GM18498 (cell line): ENCODE measurements around the gene SETD3.
A peak's percentile ranks its signal among the peaks of the same experiment; 100 is the strongest.

Source experiments
- ATAC-seq: cut with Tn5 transposase; IDR thresholded peaks from one replicate; pipeline ENCODE4 v1.9.1; 2021; ENCODE audit warnings: mild to moderate bottlenecking, moderate library complexity; ENCODE audit not compliant: unreplicated experiment

Gene SETD3

GRCh38 chr14:99401211-99401610 is 79.4 kb downstream of the SETD3 start:
- ATAC-seq: no peak

GRCh38 chr14:99397698-99398097 is 83.0 kb downstream of the SETD3 start:
- ATAC-seq: no peak

GRCh38 chr14:99395909-99396530 is 84.6 kb downstream of the SETD3 start:
- ATAC-seq: no peak

GRCh38 chr14:99394602-99395156 is 86.0 kb downstream of the SETD3 start:
- no peak for ATAC-seq

GRCh38 chr14:99393059-99393655 is 87.5 kb downstream of the SETD3 start:
- ATAC-seq: peak; percentile 70

GRCh38 chr14:99391671-99392070 is 89.0 kb downstream of the SETD3 start:
- no peak for ATAC-seq

GRCh38 chr14:99389174-99389826 is 91.4 kb downstream of the SETD3 start:
- no peak for ATAC-seq

- ATAC-seq: no peak
These were observed 92.4 kb downstream of the SETD3 start for GRCh38 chr14:99388286-99388685.

- no peak for ATAC-seq
These were observed 92.8 kb downstream of the SETD3 start for GRCh38 chr14:99387880-99388279.

GRCh38 chr14:99384450-99385417 is 95.9 kb downstream of the SETD3 start:
- ATAC-seq: no peak

GRCh38 chr14:99383472-99384449 is 96.9 kb downstream of the SETD3 start:
- ATAC-seq: no peak

GRCh38 chr14:99382781-99383471 is 97.7 kb downstream of the SETD3 start:
- no peak for ATAC-seq

- ATAC-seq: no peak
These were observed 98.6 kb downstream of the SETD3 start for GRCh38 chr14:99382071-99382470.

GRCh38 chr14:99381688-99382060 is 99.0 kb downstream of the SETD3 start:
- no peak for ATAC-seq

- ATAC-seq: no peak
These were observed 99.5 kb downstream of the SETD3 start for GRCh38 chr14:99380991-99381687.

GRCh38 chr14:99380402-99380801 is 100.3 kb downstream of the SETD3 start:
- no peak for ATAC-seq

- ATAC-seq: no peak
These were observed 101.9 kb downstream of the SETD3 start for GRCh38 chr14:99378782-99379214.

- no peak for ATAC-seq
These were observed 102.7 kb downstream of the SETD3 start for GRCh38 chr14:99377951-99378350.

- no peak for ATAC-seq
These were observed 105.7 kb downstream of the SETD3 start for GRCh38 chr14:99374964-99375363.
